GM21423 (cell line): ENCODE results near the gene USP36.
"Not testable (repeated sequence)": the region's sequence is repeated elsewhere in the genome, so short reads cannot be mapped to it uniquely, and the experiment has no call there.

Experiments used
- ATAC-seq: cut with Tn5 transposase; IDR thresholded peaks from one replicate; pipeline ENCODE4 v1.9.1; 2021; ENCODE audit warnings: mild to moderate bottlenecking, moderate library complexity; ENCODE audit not compliant: unreplicated experiment

USP36 gene

DNA sequence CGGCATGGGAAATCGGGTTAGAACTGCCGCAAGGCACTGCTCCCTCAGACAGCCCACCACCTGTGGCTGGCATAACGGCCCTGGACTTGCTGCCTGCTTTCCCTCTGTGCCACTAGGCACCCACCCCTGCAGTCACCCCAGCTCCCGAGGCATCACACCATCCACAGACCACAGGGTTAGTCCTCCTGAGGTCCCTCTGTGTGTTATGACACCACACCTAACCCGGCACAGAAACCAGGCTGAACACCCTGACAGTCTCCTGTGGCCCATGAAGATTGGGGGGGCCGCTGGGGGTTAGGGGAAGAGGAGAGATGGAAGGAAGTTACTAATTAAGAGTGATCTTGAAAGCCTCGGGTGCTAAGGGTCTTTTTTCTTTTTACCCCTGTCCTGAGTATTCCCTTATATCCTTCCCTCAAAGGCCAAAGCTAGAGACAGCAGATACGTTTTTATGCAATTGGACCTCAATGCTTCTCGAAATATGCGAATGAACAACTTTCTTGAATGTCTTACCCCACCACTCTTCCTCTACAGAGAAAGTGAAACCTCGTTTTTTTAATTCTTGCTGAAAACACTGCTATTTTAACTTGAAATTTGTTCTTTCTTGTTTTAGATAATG is 65.5 kb downstream of the USP36 start:
- peak; percentile 49 for ATAC-seq

DNA sequence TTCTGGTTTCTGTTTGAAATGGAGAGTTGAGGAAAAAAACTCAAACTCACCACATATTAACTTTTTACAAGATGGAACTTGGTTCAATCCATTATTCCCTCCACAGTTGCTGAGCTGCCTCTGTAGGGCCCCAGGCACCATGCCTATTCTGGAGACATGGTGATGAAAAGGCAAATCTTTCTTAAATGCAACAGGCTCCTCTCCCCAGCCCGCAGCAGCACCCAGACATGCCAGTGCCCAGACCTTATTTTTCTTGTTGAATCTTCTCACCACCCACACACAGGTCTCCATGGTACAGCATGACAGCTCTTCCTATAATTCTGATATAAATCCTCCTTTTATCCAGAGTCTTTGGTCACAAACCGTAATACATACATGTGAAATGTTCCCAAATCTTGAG is 66.2 kb downstream of the USP36 start:
- peak; percentile 8 for ATAC-seq

DNA sequence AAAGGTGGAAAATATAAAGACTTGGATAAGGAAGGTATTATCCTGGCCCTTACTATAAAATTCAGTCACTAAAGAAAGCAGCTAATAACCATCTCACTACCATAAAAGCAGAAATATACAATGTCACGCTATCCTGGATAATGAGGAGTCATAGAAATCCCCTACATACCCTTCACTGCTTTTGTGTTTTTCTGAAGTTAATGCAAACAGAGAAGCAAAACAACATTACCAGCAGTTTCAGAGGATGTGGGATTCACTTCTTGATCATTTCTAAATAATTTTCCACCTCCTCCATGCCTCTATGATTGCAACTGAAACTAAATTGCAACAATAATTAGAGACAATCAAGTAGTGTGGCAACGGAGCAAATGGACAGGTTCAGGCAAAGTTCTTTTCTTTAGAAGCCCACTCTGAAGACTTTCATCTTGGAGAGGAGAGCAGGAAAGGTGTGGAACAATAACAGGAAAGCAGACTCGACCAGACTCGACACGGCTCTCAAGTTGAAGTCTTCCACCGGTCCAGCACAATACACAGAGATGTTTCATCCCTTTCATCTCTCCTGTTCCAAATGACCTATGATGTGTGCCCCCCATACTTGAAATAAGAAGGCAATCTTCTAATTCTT is 68.7 kb downstream of the USP36 start:
- ATAC-seq = no peak

- no peak for ATAC-seq
Measured at GRCh38 chr17:78769196-78769773, 71.3 kb downstream of the USP36 start.

- ATAC-seq = no peak
Measured at GRCh38 chr17:78767806-78768205, 72.8 kb downstream of the USP36 start.

DNA sequence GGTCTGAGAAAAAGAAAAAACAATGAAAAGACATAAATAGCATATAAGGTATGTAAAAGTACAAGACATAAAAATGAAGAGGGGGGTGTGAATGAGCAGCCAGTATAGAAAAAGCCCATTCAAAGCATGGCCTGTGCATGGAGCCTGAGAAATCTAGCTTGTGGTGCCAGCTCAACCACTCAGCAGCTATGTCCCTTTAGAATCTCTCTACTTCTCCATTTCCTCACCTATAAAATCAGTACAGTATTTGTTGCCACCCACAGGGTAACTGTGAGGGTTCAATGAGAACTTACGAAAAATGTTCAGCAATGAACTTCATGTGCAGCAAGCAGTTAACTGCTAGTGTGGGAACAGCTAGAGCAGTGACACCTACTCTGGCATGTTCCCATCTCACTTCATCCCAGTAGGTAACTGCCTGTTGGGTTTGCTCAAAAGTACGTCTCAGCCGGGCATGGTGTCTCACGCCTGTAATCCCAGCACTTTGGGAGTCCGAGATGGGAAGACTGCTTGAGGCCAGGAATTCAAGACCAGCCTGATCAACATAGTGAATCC is 73.8 kb downstream of the USP36 start:
- ATAC-seq = no peak

GRCh38 chr17:78766225-78766624 is 74.4 kb downstream of the USP36 start:
- ATAC-seq = no peak

GRCh38 chr17:78765821-78766220 is 74.8 kb downstream of the USP36 start:
- ATAC-seq = no peak

DNA sequence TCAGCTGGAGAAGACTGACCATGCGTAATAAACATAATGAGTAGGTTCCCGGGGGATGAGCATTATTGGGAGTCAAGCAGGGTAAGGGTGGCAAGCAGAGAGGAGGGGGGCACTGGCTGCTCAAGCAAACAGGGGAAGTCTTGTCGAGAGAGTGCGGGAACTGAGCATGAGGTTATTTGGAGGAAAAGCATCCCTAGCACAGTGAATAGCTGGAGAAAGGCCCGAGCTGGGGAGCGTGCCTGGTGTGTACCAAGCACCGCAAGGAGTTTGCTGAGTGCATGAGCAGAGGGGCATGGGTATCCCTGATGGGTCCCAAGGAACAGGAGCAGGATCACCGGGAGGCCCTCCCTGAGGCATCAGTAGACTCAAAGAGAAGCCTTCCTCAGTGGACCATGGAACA is 75.7 kb downstream of the USP36 start:
- no peak for ATAC-seq

GRCh38 chr17:78763561-78763960 is 77.1 kb downstream of the USP36 start:
- ATAC-seq = no peak

DNA sequence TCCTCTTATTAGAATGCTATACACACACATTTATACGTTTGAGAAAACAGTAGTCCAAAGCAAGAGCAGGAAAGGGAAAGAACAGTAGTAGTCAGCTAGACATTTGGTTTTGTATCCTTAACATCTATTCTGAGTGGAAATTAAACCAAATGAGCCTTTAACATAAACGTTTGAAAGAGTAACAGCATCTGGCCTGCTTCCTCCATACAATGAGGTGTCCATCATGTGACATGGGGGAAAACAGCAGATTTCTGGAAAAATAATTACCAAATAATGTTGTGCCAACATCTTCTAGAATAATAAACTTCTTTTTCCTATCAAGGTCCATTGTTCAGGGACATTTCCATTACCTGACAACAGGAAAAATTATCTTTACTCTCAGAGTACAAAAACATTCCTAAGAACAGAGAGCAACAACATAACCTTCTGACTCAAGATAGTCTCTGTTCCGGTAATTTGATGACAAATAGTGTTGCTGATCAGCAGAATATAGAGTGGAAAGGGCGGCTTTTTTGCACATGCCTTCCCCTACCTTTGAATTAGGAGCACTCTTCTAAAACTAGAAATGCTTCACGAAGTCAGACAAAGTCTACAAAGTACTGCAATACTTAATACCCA is 78.7 kb downstream of the USP36 start:
- no peak for ATAC-seq

DNA sequence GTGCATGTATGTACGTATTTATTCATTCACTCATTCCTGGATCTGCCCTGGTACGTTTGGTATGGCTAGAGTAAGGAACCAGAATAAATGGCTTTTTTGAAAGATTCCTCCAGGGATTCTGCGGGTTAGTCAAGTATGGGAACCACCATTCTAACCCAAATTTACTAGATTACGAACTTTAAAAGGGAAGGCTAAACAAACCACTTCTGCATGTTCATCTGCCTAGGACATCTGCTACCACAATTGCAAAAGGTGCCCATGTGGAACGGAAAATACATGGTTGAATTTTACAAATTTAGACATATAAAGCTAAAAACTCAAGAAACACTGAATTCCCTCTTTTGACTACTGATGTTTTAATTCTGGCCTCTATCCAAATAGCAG is 80.7 kb downstream of the USP36 start:
- no peak for ATAC-seq

GRCh38 chr17:78759203-78759968 is 81.2 kb downstream of the USP36 start:
- peak; percentile 70 for ATAC-seq

GRCh38 chr17:78753316-78754250 is 87.0 kb downstream of the USP36 start:
- ATAC-seq = no peak

DNA sequence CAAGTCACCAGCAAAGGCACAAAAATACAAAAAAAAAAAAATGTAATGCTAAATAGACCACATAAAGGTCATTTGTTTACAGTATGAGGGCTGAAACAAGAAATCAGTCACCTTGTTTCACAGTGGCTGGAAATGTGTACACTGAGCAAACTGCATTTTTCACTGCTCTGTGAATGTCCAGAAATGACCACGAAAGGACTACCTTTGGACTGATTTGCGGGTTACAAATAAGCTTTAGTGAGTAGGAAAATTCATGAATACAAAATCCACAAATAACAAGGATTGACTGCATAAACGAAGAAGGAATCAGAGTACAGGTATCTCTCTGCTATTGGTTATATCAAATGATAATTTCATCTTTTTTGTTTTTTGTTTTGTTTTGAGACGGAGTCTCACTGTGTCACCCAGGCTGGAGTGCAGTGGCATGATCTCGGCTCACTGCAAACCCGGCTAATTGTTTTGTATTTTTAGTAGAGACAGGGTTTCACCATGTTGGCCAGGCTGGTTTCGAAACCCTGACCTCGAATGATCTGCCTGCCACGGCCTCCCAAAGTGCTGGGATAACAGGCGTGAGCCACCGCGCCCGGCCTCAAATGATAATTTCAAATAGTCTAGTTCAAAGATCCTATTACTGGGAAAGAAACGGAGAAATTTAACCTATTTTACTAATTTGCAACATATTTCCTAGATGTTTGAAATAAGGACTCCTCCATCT is 89.0 kb downstream of the USP36 start:
- ATAC-seq = no peak

GRCh38 chr17:78751000-78751399 is 89.6 kb downstream of the USP36 start:
- ATAC-seq = not testable (repeated sequence)

GRCh38 chr17:78748730-78749317 is 91.8 kb downstream of the USP36 start:
- peak; percentile 51 for ATAC-seq

DNA sequence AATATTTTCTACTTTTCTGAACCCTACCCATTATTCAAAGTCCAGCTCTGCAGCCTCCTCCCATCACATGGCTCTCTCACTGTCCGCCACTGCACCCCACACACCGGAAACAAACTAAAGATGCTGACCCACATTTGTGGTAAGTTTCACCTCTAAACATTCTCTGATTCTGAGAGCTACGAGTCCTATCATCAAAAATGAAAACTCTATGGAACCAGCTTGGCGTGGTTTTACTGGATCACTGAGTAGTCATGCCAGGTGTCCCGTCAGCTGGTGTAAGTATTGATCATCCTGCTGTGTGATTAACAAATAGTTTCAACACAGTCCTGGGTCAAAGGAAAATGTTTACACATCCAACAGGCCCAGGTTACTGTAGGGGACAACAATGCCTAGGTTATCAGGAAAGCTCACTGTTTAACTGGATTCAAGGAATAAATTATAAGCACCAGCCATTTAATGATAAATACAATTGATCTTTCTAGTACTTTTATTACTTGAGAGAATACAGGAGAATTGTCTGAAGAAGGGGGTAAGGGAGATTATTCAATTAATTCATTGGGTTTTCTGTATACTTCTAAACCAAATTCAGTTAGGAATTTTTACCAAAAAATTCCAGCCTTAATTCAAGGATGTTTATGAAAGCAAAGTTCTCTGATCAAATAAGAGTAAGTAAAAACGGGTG is 92.4 kb downstream of the USP36 start:
- ATAC-seq = peak; percentile 71
